ENCODE data around the gene PRRT4.
A peak's percentile ranks its signal among the peaks of the same experiment; 100 is the strongest.

PRRT4 gene

DNA sequence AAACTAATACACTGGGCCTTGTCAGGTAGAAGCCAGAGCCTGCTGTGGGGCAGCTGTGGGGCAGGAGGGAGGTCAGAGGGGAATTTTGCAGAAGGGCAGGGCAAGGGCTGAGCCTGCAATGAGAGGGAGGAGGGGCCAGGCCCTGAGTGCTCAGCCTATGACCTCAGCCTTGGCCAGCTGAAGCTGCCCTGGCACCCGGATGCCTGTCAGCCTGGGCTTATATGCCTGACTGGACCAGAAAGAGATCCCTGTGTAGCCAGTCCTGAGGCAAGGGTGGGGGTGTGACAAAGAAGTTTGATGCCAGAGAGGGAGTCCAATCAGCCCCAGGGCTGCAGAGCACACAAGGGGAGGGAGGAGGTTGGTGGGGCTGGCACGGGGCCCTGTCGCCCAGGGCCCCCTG is 22.3 kb upstream of the PRRT4 start:
- Histone ChIP-seq H4K91ac (ENCODE audit: low read depth, low read length, poor library complexity) (no peak overlapping the region), H3K4me3 (ENCODE audit: low read length in 2 of 2) (no peak overlapping the region), H3K9ac (ENCODE audit: low read depth, low read length, poor library complexity) (no peak overlapping the region), H3K36me3 (replicated peaks in 1 of 2; ENCODE audit: control insufficient read depth in 2 of 2, insufficient read depth in 2 of 2, low read length in 2 of 2) (no peaks in the 10 kb centered on the region), H2BK15ac (ENCODE audit: low read length) (no peak overlapping the region), H3K18ac (ENCODE audit: low read length) (no peak overlapping the region), H2BK120ac (ENCODE audit: low read depth, low read length) (no peak overlapping the region), H2AK5ac (ENCODE audit: low read depth, low read length) (peak overlapping the region; percentile 13), H2BK12ac (ENCODE audit: low read length) (no peak overlapping the region), H3K4me1 (ENCODE audit: control insufficient read depth in 2 of 2, insufficient read depth in 1 of 2, low read depth in 1 of 2, low read length in 2 of 2) (peaks cover 28 to 34% of the 10 kb centered on the region in 2 donors), H3K4ac (ENCODE audit: low read length) (no peak overlapping the region), H2BK5ac (ENCODE audit: low read length) (no peak overlapping the region), H3K23ac (ENCODE audit: low read depth, low read length, poor library complexity) (no peak overlapping the region), H4K8ac (ENCODE audit: low read depth, low read length) (no peak overlapping the region), H3K27ac (replicated peaks; ENCODE audit: low read length) (no peak overlapping the region), H3K79me1 (ENCODE audit: low read depth, low read length) (no peaks in the 10 kb centered on the region), H3K27me3 (ENCODE audit: control insufficient read depth in 3 of 3, insufficient read depth in 3 of 3, low read depth in 1 of 3, low read length in 3 of 3) (peaks cover 0 to 28% (median 0%) of the 10 kb centered on the region in 3 experiments), H3K14ac (ENCODE audit: low read length) (no peak overlapping the region), H3K4me2 (ENCODE audit: insufficient read depth, low read length, poor library complexity, severe bottlenecking) (no peak overlapping the region), H3K9me3 (replicated peaks in 1 of 2; ENCODE audit: control insufficient read depth in 2 of 2, insufficient read depth in 1 of 2, low read depth in 1 of 2, low read length in 2 of 2) (no peaks in the 10 kb centered on the region), H2AFZ (ENCODE audit: low read length) (no peak overlapping the region)
- WGBS, 2 donors (ENCODE audit: extremely low coverage in 2 of 2, insufficient read length in 2 of 2, insufficient replicate concordance in 1 of 2), result no CpG with 5 or more reads among the region's 3 CpGs
- no peak for DNase-seq (ENCODE audit: low spot score)

DNA sequence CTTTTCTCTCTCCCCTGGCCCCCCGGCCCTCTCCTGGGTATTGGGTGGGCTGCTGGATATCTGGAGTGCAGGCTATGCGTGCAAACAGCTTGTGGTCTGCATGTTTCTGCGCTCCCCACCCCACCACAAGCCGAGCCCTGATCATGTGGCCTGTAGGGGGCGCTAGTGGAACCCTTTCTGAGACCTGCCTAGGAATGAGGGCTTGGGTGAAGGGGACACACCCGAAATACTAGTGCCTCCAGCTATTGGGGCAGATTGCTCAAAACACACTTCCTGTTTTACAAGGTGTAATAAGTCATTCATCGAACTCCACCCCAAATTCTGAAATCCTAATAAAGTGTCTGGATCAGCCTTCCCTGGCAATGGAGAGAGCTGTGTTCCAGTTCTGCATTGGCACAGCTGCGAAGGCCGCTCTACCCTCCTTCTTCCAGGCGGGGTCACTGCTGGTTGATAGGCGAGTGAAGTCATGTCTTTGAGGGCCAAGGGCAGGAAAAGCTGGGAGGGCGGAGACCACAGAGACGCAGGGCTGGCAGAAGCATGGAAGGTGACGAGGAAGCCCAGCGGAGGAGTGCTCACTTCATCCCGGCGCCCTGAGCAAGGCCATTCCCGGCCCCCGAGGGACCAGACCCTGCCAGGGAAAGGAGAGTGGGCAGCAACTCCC is 19.8 kb upstream of the PRRT4 start:
- H2BK12ac ChIP-seq (ENCODE audit: low read length), result no peak overlapping the region
- no peak overlapping the region for H3K9ac ChIP-seq (ENCODE audit: low read depth, low read length, poor library complexity)
- H3K27ac ChIP-seq (replicated peaks; ENCODE audit: low read length), result no peak overlapping the region
- peak overlapping the region; percentile 51 for H3K23ac ChIP-seq (ENCODE audit: low read depth, low read length, poor library complexity)
- no CpG with 5 or more reads among the region's 19 CpGs for WGBS, 2 donors (ENCODE audit: extremely low coverage in 2 of 2, insufficient read length in 2 of 2, insufficient replicate concordance in 1 of 2)
- H2AK5ac ChIP-seq (ENCODE audit: low read depth, low read length), result peak overlapping the region; percentile 95
- no peaks in the 10 kb centered on the region for H3K79me1 ChIP-seq (ENCODE audit: low read depth, low read length)
- H2BK120ac ChIP-seq (ENCODE audit: low read depth, low read length), result no peak overlapping the region
- H3K4me2 ChIP-seq (ENCODE audit: insufficient read depth, low read length, poor library complexity, severe bottlenecking), result no peak overlapping the region
- H3K4ac ChIP-seq (ENCODE audit: low read length), result peak overlapping the region; percentile 32
- peak overlapping the region; percentile 43 for H2AFZ ChIP-seq (ENCODE audit: low read length)
- H2BK15ac ChIP-seq (ENCODE audit: low read length), result peak overlapping the region; percentile 78
- no peak overlapping the region for H4K8ac ChIP-seq (ENCODE audit: low read depth, low read length)
- no peaks in the 10 kb centered on the region for H3K36me3 ChIP-seq (replicated peaks in 1 of 2; ENCODE audit: control insufficient read depth in 2 of 2, insufficient read depth in 2 of 2, low read length in 2 of 2)
- H4K91ac ChIP-seq (ENCODE audit: low read depth, low read length, poor library complexity), result no peak overlapping the region
- no peak overlapping the region for H3K14ac ChIP-seq (ENCODE audit: low read length)
- peak overlapping the region; percentile 72 for H3K18ac ChIP-seq (ENCODE audit: low read length)
- H2BK5ac ChIP-seq (ENCODE audit: low read length), result peak overlapping the region; percentile 18
- no peak overlapping the region for H3K4me3 ChIP-seq (ENCODE audit: low read length in 2 of 2)
- peaks cover 0 to 19% (median 0%) of the 10 kb centered on the region in 3 experiments for H3K27me3 ChIP-seq (ENCODE audit: control insufficient read depth in 3 of 3, insufficient read depth in 3 of 3, low read depth in 1 of 3, low read length in 3 of 3)
- DNase-seq (ENCODE audit: low spot score), result no peak
- H3K9me3 ChIP-seq (replicated peaks in 1 of 2; ENCODE audit: control insufficient read depth in 2 of 2, insufficient read depth in 1 of 2, low read depth in 1 of 2, low read length in 2 of 2), result no peaks in the 10 kb centered on the region
- H3K4me1 ChIP-seq (ENCODE audit: control insufficient read depth in 2 of 2, insufficient read depth in 1 of 2, low read depth in 1 of 2, low read length in 2 of 2), result peaks cover 11 to 17% of the 10 kb centered on the region in 2 donors

DNA sequence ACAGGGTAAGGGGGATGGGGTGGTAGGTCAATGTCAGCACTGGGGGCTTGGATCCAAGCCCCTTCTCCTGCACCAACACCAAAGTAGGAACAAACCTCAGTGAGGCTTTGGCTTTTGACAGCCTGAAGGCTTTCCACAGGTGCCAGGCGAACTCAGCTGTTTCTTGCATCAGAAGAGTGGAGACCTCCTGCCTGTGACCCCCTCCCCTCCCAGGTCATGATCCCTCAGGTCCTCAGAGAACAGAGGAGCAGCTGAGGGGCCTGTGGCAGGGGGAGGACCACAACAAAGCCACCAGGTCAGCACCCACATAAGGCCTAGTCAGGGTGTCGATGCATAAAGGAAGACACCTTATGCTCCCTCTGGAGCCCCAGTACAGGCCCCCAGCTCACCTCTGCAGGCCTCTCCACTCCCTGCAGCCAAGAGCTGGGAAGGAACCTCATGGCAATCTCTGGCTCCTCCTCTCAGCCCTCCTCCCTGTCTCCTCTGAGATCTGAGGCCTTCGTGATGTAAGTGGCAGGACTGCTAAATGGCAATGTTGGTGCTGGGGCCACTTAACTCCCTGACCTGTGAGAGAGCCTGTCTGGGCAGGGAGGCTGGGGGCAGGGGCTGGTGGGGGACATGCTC is 19.1 kb upstream of the PRRT4 start:
- no peak overlapping the region for H3K4me3 ChIP-seq (ENCODE audit: low read length in 2 of 2)
- peak overlapping the region; percentile 0 for H3K14ac ChIP-seq (ENCODE audit: low read length)
- no peak overlapping the region for H3K9ac ChIP-seq (ENCODE audit: low read depth, low read length, poor library complexity)
- H2BK12ac ChIP-seq (ENCODE audit: low read length), result peak overlapping the region; percentile 33
- no peak overlapping the region for H2BK120ac ChIP-seq (ENCODE audit: low read depth, low read length)
- no peaks in the 10 kb centered on the region for H3K36me3 ChIP-seq (replicated peaks in 1 of 2; ENCODE audit: control insufficient read depth in 2 of 2, insufficient read depth in 2 of 2, low read length in 2 of 2)
- H3K18ac ChIP-seq (ENCODE audit: low read length), result peak overlapping the region; percentile 23
- H3K4me2 ChIP-seq (ENCODE audit: insufficient read depth, low read length, poor library complexity, severe bottlenecking), result no peak overlapping the region
- no peak overlapping the region for H4K91ac ChIP-seq (ENCODE audit: low read depth, low read length, poor library complexity)
- no peak overlapping the region for H3K27ac ChIP-seq (replicated peaks; ENCODE audit: low read length)
- H3K4ac ChIP-seq (ENCODE audit: low read length), result no peak overlapping the region
- H2BK15ac ChIP-seq (ENCODE audit: low read length), result no peak overlapping the region
- no peak overlapping the region for H3K23ac ChIP-seq (ENCODE audit: low read depth, low read length, poor library complexity)
- WGBS, 2 donors (ENCODE audit: extremely low coverage in 2 of 2, insufficient read length in 2 of 2, insufficient replicate concordance in 1 of 2), result no CpG with 5 or more reads among the region's 3 CpGs
- H2AFZ ChIP-seq (ENCODE audit: low read length), result peak overlapping the region; percentile 43
- no peaks in the 10 kb centered on the region for H3K9me3 ChIP-seq (replicated peaks in 1 of 2; ENCODE audit: control insufficient read depth in 2 of 2, insufficient read depth in 1 of 2, low read depth in 1 of 2, low read length in 2 of 2)
- peak overlapping the region; percentile 58 for H2AK5ac ChIP-seq (ENCODE audit: low read depth, low read length)
- DNase-seq (ENCODE audit: low spot score), result no peak
- H3K79me1 ChIP-seq (ENCODE audit: low read depth, low read length), result no peaks in the 10 kb centered on the region
- peak overlapping the region; percentile 18 for H2BK5ac ChIP-seq (ENCODE audit: low read length)
- H3K4me1 ChIP-seq (ENCODE audit: control insufficient read depth in 2 of 2, insufficient read depth in 1 of 2, low read depth in 1 of 2, low read length in 2 of 2), result peaks cover 11 to 17% of the 10 kb centered on the region in 2 donors
- peaks cover 0 to 17% (median 0%) of the 10 kb centered on the region in 3 experiments for H3K27me3 ChIP-seq (ENCODE audit: control insufficient read depth in 3 of 3, insufficient read depth in 3 of 3, low read depth in 1 of 3, low read length in 3 of 3)
- H4K8ac ChIP-seq (ENCODE audit: low read depth, low read length), result no peak overlapping the region

DNA sequence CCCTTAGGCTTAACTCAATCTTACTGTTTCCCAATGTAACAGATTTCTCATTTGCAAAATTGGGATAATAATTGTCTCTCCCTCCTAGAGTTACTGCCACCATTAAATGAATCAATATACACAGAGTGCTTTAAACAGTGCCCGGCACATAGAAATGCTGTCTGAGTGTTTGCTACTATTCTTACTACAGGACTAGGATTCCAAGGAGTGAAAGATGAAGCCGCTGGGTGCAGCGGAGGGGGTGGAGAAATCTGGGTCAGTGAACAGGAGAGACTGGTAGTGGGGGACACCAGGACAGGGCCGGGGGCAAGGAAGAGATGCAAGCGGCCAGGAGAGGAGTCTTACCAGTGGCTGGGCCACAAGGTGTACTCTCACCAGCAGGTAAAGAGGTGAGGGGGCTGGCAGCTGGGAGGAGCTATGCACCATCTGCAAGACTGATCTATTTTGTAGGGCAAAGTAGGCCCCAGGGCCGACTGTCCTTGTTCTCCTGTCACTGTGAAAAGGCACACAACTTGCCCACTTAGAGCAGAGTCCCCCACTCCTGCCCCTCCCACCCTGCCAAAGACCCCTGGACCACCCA is 18.5 kb upstream of the PRRT4 start:
- no CpG with 5 or more reads among the region's 6 CpGs for WGBS, 2 donors (ENCODE audit: extremely low coverage in 2 of 2, insufficient read length in 2 of 2, insufficient replicate concordance in 1 of 2)
- peak overlapping the region; percentile 79 for H3K18ac ChIP-seq (ENCODE audit: low read length)
- H3K9ac ChIP-seq (ENCODE audit: low read depth, low read length, poor library complexity), result no peak overlapping the region
- H3K14ac ChIP-seq (ENCODE audit: low read length), result no peak overlapping the region
- peaks cover 11 to 17% of the 10 kb centered on the region in 2 donors for H3K4me1 ChIP-seq (ENCODE audit: control insufficient read depth in 2 of 2, insufficient read depth in 1 of 2, low read depth in 1 of 2, low read length in 2 of 2)
- H2BK12ac ChIP-seq (ENCODE audit: low read length), result no peak overlapping the region
- peaks cover 0 to 13% (median 0%) of the 10 kb centered on the region in 3 experiments for H3K27me3 ChIP-seq (ENCODE audit: control insufficient read depth in 3 of 3, insufficient read depth in 3 of 3, low read depth in 1 of 3, low read length in 3 of 3)
- H3K4ac ChIP-seq (ENCODE audit: low read length), result no peak overlapping the region
- H3K9me3 ChIP-seq (replicated peaks in 1 of 2; ENCODE audit: control insufficient read depth in 2 of 2, insufficient read depth in 1 of 2, low read depth in 1 of 2, low read length in 2 of 2), result no peaks in the 10 kb centered on the region
- H2BK5ac ChIP-seq (ENCODE audit: low read length), result peak overlapping the region; percentile 18
- H2AK5ac ChIP-seq (ENCODE audit: low read depth, low read length), result no peak overlapping the region
- no peak overlapping the region for H4K8ac ChIP-seq (ENCODE audit: low read depth, low read length)
- H3K23ac ChIP-seq (ENCODE audit: low read depth, low read length, poor library complexity), result no peak overlapping the region
- H2BK120ac ChIP-seq (ENCODE audit: low read depth, low read length), result no peak overlapping the region
- H3K4me3 ChIP-seq (ENCODE audit: low read length in 2 of 2), result no peak overlapping the region
- H4K91ac ChIP-seq (ENCODE audit: low read depth, low read length, poor library complexity), result no peak overlapping the region
- no peak overlapping the region for H3K4me2 ChIP-seq (ENCODE audit: insufficient read depth, low read length, poor library complexity, severe bottlenecking)
- no peak overlapping the region for H3K27ac ChIP-seq (replicated peaks; ENCODE audit: low read length)
- peak overlapping the region; percentile 43 for H2AFZ ChIP-seq (ENCODE audit: low read length)
- no peaks in the 10 kb centered on the region for H3K79me1 ChIP-seq (ENCODE audit: low read depth, low read length)
- no peak for DNase-seq (ENCODE audit: low spot score)
- no peaks in the 10 kb centered on the region for H3K36me3 ChIP-seq (replicated peaks in 1 of 2; ENCODE audit: control insufficient read depth in 2 of 2, insufficient read depth in 2 of 2, low read length in 2 of 2)
- no peak overlapping the region for H2BK15ac ChIP-seq (ENCODE audit: low read length)

All from neuronal stem cell (in vitro differentiated cells).